ENCODE data around the gene PARVB. TPM values are rescaled to one million over a fixed set of nuclear protein-coding genes. Genes with fewer than 3 reads are reported as not detected.

Gene PARVB
- total RNA-seq, 4 donors from 2014 or later = 27.7 to 88.5 (median 41.7) TPM

DNA sequence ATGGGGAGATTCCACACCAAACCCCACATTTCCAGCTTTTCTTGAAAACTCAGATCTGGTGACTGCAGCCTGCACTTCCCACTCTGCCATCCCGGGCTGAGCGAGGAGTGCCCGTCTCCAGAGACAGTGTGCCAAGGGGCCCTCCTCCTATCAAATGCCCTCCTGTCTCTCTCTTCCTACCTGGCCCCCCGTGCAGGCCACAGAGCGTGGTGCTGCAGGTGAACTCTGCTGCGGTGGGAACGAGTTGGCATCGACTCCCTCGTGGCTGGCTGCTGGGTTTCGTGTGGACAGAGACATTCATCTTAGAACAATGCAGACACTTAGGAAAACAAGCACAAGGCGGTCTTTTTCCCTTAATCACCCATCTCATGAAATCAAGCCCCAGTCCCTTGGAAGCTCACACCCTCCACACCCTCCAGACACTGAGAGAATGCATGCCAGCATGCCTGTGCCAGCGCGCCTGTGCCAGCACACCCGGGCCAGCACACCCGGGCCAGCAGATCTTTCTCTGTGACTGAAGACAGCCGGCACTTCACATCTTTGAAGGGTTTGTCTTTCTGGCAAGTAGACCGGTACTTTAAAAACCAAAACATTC, 65.0 kb downstream of the PARVB start:
- Histone ChIP-seq H3K36me3 (no peaks in the 10 kb centered on the region), H3K27me3 (no peaks in the 10 kb centered on the region), H3K27ac (peak overlapping the region in 1 of 2 donors; percentile 18), H3K9me3 (no peaks in the 10 kb centered on the region), H3K4me3 (no peak overlapping the region), H3K4me1 (peaks cover 0 to 5% of the 10 kb centered on the region in 2 donors)
- intact Hi-C loops (cut with DNase I; ENCODE audit: low total_unique reads) = loop anchor here (10.0 kb wide), 1 partner anchor 536 kb away; no protein-coding TSS in a partner anchor
- DNase-seq = no peak
- no peak for TF ChIP-seq POLR2A (IDR thresholded peaks at IDR 0.05)
- no peak for TF ChIP-seq CTCF (IDR thresholded peaks at IDR 0.05)

- Histone ChIP-seq H3K27me3 (no peaks in the 10 kb centered on the region), H3K27ac (no peak overlapping the region), H3K36me3 (no peaks in the 10 kb centered on the region), H3K4me1 (peaks cover 0 to 5% of the 10 kb centered on the region in 2 donors), H3K9me3 (no peaks in the 10 kb centered on the region), H3K4me3 (no peak overlapping the region)
- intact Hi-C loops (cut with DNase I; ENCODE audit: low total_unique reads) = loop anchor here (10.0 kb wide), 1 partner anchor 535 kb away; no protein-coding TSS in a partner anchor
- no peak for DNase-seq
- TF ChIP-seq POLR2A (IDR thresholded peaks at IDR 0.05) (no peak), CTCF (IDR thresholded peaks at IDR 0.05) (no peak)
These were observed 65.8 kb downstream of the PARVB start for GRCh38 chr22:44089717-44090570.

GRCh38 chr22:44090571-44090905, 66.4 kb downstream of the PARVB start:
- no peak for TF ChIP-seq CTCF (IDR thresholded peaks at IDR 0.05)
- no peak for TF ChIP-seq POLR2A (IDR thresholded peaks at IDR 0.05)
- H3K4me3 ChIP-seq = no peak overlapping the region
- H3K36me3 ChIP-seq = no peaks in the 10 kb centered on the region
- no peak overlapping the region for H3K27ac ChIP-seq
- H3K27me3 ChIP-seq = no peaks in the 10 kb centered on the region
- no peaks in the 10 kb centered on the region for H3K9me3 ChIP-seq
- H3K4me1 ChIP-seq = peaks cover 0 to 3% of the 10 kb centered on the region in 2 donors
- intact Hi-C loops (cut with DNase I; ENCODE audit: low total_unique reads) = no loop called here
- no peak for DNase-seq

- no peak for DNase-seq
- Histone ChIP-seq H3K4me3 (no peak overlapping the region), H3K27ac (no peak overlapping the region), H3K27me3 (no peaks in the 10 kb centered on the region), H3K9me3 (no peaks in the 10 kb centered on the region), H3K4me1 (no peaks in the 10 kb centered on the region), H3K36me3 (no peaks in the 10 kb centered on the region)
- intact Hi-C loops (cut with DNase I; ENCODE audit: low total_unique reads) = no loop called here
- TF ChIP-seq CTCF (IDR thresholded peaks at IDR 0.05) = no peak
- TF ChIP-seq POLR2A (IDR thresholded peaks at IDR 0.05) = no peak
These were observed 67.1 kb downstream of the PARVB start for GRCh38 chr22:44091021-44091721.

GRCh38 chr22:44091751-44092150, 67.6 kb downstream of the PARVB start:
- H3K27ac ChIP-seq = no peak overlapping the region
- intact Hi-C loops (cut with DNase I; ENCODE audit: low total_unique reads) = no loop called here
- no peaks in the 10 kb centered on the region for H3K4me1 ChIP-seq
- no peak for DNase-seq
- H3K27me3 ChIP-seq = no peaks in the 10 kb centered on the region
- TF ChIP-seq POLR2A (IDR thresholded peaks at IDR 0.05) (no peak), CTCF (IDR thresholded peaks at IDR 0.05) (no peak)
- no peaks in the 10 kb centered on the region for H3K9me3 ChIP-seq
- no peak overlapping the region for H3K4me3 ChIP-seq
- no peaks in the 10 kb centered on the region for H3K36me3 ChIP-seq

Data from uterus (tissue), 4 donors.